Immature natural killer cell (primary cell): Measurements from ENCODE around the gene ZNF561. TPM values are rescaled to one million over a fixed set of nuclear protein-coding genes. Genes with fewer than 3 reads are reported as not detected.
"Not testable (repeated sequence)": the region's sequence is repeated elsewhere in the genome, so short reads cannot be mapped to it uniquely, and the experiment has no call there.

Experiments used
- DNase-seq, 3 donors: peaks; one replicate each; pipeline ENCODE4 v3.0.0; 2022; ENCODE audit warnings: mixed read lengths in 1 of 3
- H3K27ac Mint-ChIP-seq, 6 donors: one replicate each; pipeline ENCODE4 v1.8.0; 2020; ENCODE audit warnings: mixed read lengths in 6 of 6, mild to moderate bottlenecking in 5 of 6, inconsistent platforms in 4 of 6, moderate library complexity in 3 of 6
- H3K27me3 Mint-ChIP-seq, 3 donors: one replicate each; pipeline ENCODE4 v1.8.0; 2020 to 2021; ENCODE audit warnings: low read depth in 3 of 3, mild to moderate bottlenecking in 3 of 3, mixed read lengths in 3 of 3, moderate library complexity in 3 of 3, inconsistent platforms in 1 of 3
- H3K36me3 Mint-ChIP-seq, 3 donors: one replicate each; pipeline ENCODE4 v1.8.0; 2020; ENCODE audit warnings: mixed read lengths in 3 of 3, inconsistent platforms in 2 of 3, mild to moderate bottlenecking in 2 of 3
- H3K4me1 Mint-ChIP-seq, 2 donors: one replicate each; pipeline ENCODE4 v1.8.0; 2020; ENCODE audit warnings: inconsistent platforms in 2 of 2, mild to moderate bottlenecking in 2 of 2, mixed read lengths in 2 of 2, moderate library complexity in 1 of 2
- H3K4me3 Mint-ChIP-seq, 5 donors: one replicate each; pipeline ENCODE4 v1.8.0; 2020; ENCODE audit warnings: mild to moderate bottlenecking in 5 of 5, mixed read lengths in 5 of 5, inconsistent platforms in 3 of 5, moderate library complexity in 3 of 5
- H3K9me3 Mint-ChIP-seq, 6 donors: one replicate each; pipeline ENCODE4 v1.8.0; 2020; ENCODE audit warnings: mild to moderate bottlenecking in 6 of 6, mixed read lengths in 6 of 6, inconsistent platforms in 4 of 6, moderate library complexity in 3 of 6
- polyA plus RNA-seq, 3 donors: library from polyadenylated mRNA; unstranded; fragments of 300-500 nt; fragmentation: Illumina TruSeq; gene quantifications; one replicate each; pipeline ENCODE4 v1.2.3, GENCODE V29; 2021

The ZNF561 gene
- polyA plus RNA-seq: 10 to 100 TPM in 1 of 3 donors, 1 to 10 TPM in 2; 7.2 to 14.7 (median 9.9) TPM

DNA sequence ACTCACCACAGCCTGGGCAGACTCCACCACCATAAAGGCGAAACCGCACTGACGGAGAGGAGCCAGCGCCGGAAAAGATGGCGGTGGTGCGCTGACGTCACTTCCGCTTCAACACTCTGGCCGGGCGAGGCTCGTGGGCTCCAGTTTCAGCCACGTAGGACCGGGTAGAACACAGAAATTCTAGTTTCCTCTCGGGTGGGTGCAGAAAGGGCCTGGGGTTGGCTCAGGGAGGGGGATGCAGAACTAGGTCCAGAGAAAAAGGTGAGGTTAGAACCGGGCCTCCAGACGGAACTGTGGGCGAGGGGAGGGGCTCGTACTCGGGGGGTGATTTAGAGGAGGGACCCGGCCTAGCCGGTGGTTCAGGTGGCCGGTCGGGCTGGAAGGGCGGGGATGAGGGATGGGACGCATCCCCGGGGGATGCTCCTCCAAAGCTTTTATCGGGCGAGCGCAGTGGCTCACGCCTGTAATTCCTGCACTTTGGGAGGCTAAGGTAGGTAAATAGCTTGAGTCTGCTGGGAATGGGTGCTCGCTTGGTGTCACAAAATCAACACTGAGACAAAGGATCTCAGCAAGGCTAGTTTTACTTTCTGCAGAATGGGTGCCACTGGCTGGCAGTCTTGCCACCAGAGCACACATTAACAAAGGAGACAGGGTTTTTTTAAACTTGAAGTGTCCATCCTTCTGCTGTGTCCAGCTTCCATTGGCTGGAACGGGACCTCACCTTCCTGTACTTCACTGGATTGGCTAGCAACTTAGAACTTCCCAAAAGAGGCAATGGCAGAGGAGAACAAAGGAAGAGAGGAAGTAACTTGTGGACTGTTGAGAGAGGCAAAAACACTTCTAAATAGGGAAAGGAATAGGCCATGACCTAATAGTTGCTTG is at the start of gene ZNF561:
Gene ZNF561 (minus strand): TSS at position 77 of the 882 bp plus-strand sequence. CDS start 1,776 bp downstream, outside the sequence.
- H3K27ac Mint-ChIP-seq: peak within 1 kb of the TSS; percentile 97 to 100 (median 100)
- H3K36me3 Mint-ChIP-seq: peaks cover 10 to 23% (median 12%) of the 10 kb centered on the region in 3 donors
- H3K27me3 Mint-ChIP-seq: peaks cover 13 to 15% (median 14%) of the 10 kb centered on the region in 3 donors
- peaks cover 20 to 21% of the 10 kb centered on the region in 2 donors for H3K4me1 Mint-ChIP-seq
- peaks cover 0 to 12% (median 5%) of the 10 kb centered on the region in 6 donors for H3K9me3 Mint-ChIP-seq
- peak; percentile 92 to 93 (median 93) for DNase-seq
- peak within 1 kb of the TSS; percentile 96 to 100 (median 99) for H3K4me3 Mint-ChIP-seq

DNA sequence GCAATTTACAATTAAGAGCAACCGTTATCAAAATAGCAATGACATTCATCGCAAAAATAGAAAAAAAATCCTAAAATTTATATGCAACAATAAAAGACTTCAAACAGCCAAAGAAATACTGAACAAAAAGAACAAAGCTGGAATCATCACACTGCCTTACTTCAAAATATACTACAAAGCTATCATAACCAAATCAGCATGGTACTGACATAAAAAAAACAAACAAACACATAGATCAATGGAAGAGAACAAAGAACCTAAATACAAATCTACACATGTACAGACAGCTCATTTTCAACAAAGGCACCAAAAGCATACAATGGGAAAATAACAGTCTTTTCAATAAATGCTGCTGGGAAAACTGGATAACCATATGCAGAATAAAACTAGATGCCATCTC is 47.5 kb upstream of the ZNF561 start:
- peaks cover 35 to 46% (median 45%) of the 10 kb centered on the region in 3 donors for H3K36me3 Mint-ChIP-seq
- no peak for DNase-seq
- peaks cover 4 to 13% (median 8%) of the 10 kb centered on the region in 6 donors for H3K9me3 Mint-ChIP-seq
- H3K27me3 Mint-ChIP-seq: peaks cover 0 to 2% (median 0%) of the 10 kb centered on the region in 3 donors
- H3K27ac Mint-ChIP-seq: peak overlapping the region in 1 of 6 donors; percentile 5
- peaks cover 44 to 79% of the 10 kb centered on the region in 2 donors for H3K4me1 Mint-ChIP-seq
- H3K4me3 Mint-ChIP-seq: no peak overlapping the region

DNA sequence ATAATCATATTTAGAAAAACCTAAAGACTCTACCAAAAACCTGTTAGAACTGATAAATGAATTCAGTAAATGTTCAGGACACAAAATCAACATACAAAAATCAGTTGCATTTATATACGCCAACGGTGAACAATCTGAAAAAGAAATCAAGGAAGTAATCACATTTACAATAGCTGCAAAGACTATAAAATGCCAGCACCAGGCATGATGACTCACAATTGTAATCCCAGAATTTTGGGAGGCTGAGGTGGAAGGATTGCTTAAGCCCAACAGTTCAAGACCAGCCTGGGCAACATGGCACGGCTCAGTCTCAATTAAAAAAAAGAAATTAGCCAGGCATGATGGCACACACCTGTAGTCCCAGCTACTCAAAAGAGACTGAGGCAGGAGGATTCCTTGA is 46.9 kb upstream of the ZNF561 start:
- no peak overlapping the region for H3K4me3 Mint-ChIP-seq
- peaks cover 0 to 4% (median 0%) of the 10 kb centered on the region in 3 donors for H3K27me3 Mint-ChIP-seq
- no peak for DNase-seq
- H3K4me1 Mint-ChIP-seq: peaks cover 44 to 83% of the 10 kb centered on the region in 2 donors
- peaks cover 33 to 44% (median 43%) of the 10 kb centered on the region in 3 donors for H3K36me3 Mint-ChIP-seq
- H3K9me3 Mint-ChIP-seq: peaks cover 2 to 11% (median 6%) of the 10 kb centered on the region in 6 donors
- no peak overlapping the region for H3K27ac Mint-ChIP-seq

DNA sequence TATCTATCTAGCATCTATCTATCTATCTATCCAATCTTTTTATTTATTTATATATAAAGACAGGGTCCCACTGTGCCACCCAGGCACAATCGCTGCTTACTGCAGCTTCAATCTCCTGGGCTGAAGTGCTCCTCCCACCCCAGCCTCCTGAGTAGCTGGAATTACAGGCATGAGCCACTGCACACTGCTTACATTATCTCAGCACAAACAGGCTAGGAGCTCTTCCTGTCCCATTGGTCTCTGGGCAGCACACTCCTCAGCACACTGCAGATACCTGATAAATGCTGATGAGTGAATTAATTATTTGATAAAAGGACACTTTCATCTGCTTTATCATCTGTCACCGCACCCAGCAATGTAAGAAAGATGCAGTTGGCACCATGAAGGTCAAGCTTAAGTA is 37.7 kb upstream of the ZNF561 start:
- no peak for DNase-seq
- Mint-ChIP-seq H3K9me3 (peaks cover 0 to under 1% (median 0%) of the 10 kb centered on the region in 6 donors), H3K27me3 (peaks cover 0 to 2% (median 0%) of the 10 kb centered on the region in 3 donors), H3K36me3 (peaks cover 16 to 30% (median 17%) of the 10 kb centered on the region in 3 donors), H3K27ac (no peak overlapping the region), H3K4me3 (no peak overlapping the region), H3K4me1 (peaks cover 10 to 30% of the 10 kb centered on the region in 2 donors)

DNA sequence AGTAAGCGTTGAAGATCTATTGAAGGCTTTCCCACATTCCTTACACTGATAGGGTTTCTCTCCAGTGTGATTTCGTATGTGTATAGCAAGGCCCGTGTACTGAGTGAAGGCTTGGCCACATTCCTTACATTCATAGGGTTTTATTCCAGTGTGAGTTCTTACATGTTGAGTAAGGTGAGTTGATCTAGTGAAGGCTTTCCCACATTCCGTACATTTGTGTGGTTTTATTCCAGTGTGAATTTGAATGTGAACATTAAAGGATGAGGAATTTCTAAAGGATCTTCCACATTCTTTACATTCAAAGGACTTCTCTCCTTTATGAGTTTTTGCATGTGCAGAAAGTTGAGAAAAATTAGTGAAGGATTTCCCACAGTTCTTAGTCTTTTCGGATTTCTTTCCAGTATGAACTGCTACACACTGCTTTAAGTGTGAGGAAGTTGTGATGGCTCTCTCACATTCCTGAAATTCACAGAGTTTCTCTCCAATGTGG is 32.1 kb upstream of the ZNF561 start:
- not testable (repeated sequence) for H3K27me3 Mint-ChIP-seq, H3K27ac Mint-ChIP-seq, DNase-seq, H3K4me3 Mint-ChIP-seq
- Mint-ChIP-seq H3K36me3 (peaks cover 54 to 63% (median 55%) of the 10 kb centered on the region in 3 donors), H3K4me1 (peaks cover 15 to 24% of the 10 kb centered on the region in 2 donors), H3K9me3 (peaks cover 7 to 22% (median 20%) of the 10 kb centered on the region in 6 donors)

DNA sequence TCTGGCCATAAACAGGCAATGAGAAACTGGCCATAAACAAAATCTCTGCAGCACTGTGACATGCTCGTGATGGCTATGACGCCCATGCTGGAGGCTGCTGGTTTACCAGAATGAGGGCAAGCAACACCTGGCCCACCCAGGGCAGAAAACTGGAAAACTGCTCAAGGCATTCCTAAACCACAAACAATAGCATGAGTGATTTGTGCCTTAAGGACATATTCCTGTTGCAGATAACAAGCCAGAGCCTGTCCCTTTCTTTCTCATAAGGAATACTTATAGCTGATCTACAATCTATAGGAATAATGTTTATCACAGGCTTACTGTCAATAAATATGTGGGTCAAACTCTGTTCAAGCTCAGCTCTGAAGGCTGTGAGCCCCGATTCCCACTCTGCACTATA is 30.4 kb upstream of the ZNF561 start:
- Mint-ChIP-seq H3K36me3 (peaks cover 50 to 58% (median 51%) of the 10 kb centered on the region in 3 donors), H3K4me1 (peaks cover 15 to 24% of the 10 kb centered on the region in 2 donors), H3K9me3 (peaks cover 7 to 22% (median 20%) of the 10 kb centered on the region in 6 donors)
- not testable (repeated sequence) for H3K27ac Mint-ChIP-seq, H3K27me3 Mint-ChIP-seq, H3K4me3 Mint-ChIP-seq, DNase-seq

DNA sequence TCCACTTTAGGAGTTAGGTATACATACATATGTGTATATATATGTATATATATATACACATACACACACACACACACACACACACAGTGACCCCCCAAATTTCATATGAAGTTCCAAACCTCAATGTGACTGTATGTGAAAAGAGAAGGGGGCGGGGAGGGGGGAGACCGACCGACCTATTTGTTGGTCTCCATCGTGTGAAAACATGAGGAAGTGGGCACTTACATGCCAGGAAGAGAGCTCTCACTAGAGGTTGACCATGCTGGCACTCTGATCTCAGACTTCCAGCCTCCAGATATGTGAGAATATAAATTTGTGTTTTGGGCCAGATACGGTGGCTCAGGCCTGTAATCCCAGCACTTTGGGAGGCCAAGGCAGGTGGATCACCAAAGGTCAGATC is 29.3 kb upstream of the ZNF561 start:
- Mint-ChIP-seq H3K27ac (peak overlapping the region in 4 of 6 donors; percentile 5 to 76 (median 66)), H3K9me3 (peaks cover 7 to 22% (median 20%) of the 10 kb centered on the region in 6 donors), H3K4me1 (peaks cover 15 to 24% of the 10 kb centered on the region in 2 donors), H3K4me3 (peak overlapping the region in 2 of 5 donors; percentile 2 to 60), H3K36me3 (peaks cover 48 to 50% (median 49%) of the 10 kb centered on the region in 3 donors), H3K27me3 (peaks cover 0 to 3% (median 1%) of the 10 kb centered on the region in 3 donors)
- DNase-seq: peak in 1 of 3 donors; percentile 11

DNA sequence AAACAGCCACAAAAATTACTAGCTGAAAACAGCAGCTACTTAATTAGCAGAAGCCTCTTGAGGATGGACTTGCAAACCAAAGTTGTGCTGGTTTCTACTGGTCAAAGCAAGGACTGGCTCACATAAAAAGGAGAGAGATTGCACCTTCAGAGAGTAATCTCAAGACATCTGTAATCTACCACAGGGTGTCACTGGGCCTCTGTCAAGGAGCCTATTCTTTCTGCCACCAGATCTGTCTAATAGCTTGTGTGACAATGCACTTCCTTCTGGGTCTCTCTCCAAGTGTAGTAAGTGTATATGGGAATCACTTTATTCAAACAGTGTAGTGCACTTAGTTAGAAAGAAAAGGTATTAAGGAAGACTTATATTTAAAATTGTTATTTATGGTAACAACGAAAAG is 24.4 kb upstream of the ZNF561 start:
- H3K27me3 Mint-ChIP-seq: peaks cover 0 to 4% (median 0%) of the 10 kb centered on the region in 3 donors
- H3K4me3 Mint-ChIP-seq: no peak overlapping the region
- H3K36me3 Mint-ChIP-seq: peaks cover 17 to 24% (median 19%) of the 10 kb centered on the region in 3 donors
- peak overlapping the region in 2 of 6 donors; percentile 34 to 37 for H3K27ac Mint-ChIP-seq
- peaks cover 13 to 15% of the 10 kb centered on the region in 2 donors for H3K4me1 Mint-ChIP-seq
- no peaks in the 10 kb centered on the region for H3K9me3 Mint-ChIP-seq
- no peak for DNase-seq

DNA sequence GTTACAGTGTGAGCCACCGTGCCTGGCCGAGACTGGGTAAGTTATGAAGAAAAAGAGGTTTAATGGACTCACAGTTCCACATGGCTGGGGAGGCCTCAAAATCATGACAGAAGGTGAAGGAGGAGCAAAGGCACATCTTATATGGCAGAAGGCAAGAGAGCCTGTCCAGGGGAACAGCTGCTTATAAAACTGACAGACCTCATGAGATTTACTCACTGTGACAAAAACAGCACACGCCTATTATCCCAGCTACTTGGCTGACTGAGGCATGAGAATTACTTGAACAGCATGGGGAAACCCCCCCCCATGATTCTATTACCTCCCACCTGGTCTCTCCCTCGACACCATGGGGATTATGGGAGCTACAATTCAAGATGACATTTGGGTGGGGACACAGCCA is 23.4 kb upstream of the ZNF561 start:
- H3K4me1 Mint-ChIP-seq: peaks cover 5 to 8% of the 10 kb centered on the region in 2 donors
- no peak overlapping the region for H3K4me3 Mint-ChIP-seq
- H3K27ac Mint-ChIP-seq: peak overlapping the region in 4 of 6 donors; percentile 2 to 87 (median 72)
- peaks cover 0 to 2% (median 0%) of the 10 kb centered on the region in 3 donors for H3K27me3 Mint-ChIP-seq
- DNase-seq: no peak
- H3K36me3 Mint-ChIP-seq: peaks cover 8 to 22% (median 15%) of the 10 kb centered on the region in 3 donors
- no peaks in the 10 kb centered on the region for H3K9me3 Mint-ChIP-seq

DNA sequence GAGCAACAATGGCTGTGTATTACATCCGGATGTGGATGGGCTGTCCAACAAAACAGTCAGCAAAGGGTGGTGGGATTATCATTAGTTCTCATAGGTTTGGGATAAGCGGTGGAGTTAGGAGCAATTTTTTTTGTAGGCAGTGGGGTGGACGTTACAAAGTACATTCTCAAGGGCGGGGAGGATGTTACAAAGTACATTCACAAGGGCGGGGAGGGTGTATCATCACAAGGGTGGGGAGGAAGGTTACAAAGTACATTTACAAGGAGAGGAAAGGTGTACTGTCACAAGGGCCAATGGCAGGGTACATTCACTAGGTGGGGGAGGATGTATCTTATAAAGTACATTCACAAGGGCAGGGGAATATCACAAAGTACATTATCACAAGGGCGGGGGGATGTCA is 20.8 kb upstream of the ZNF561 start:
- DNase-seq: no peak
- Mint-ChIP-seq H3K4me1 (peaks cover 0 to 4% of the 10 kb centered on the region in 2 donors), H3K36me3 (peaks cover 8 to 16% (median 13%) of the 10 kb centered on the region in 3 donors), H3K4me3 (no peak overlapping the region), H3K27me3 (peaks cover 0 to 1% (median 0%) of the 10 kb centered on the region in 3 donors), H3K9me3 (no peaks in the 10 kb centered on the region), H3K27ac (peak overlapping the region in 1 of 6 donors; percentile 47)

DNA sequence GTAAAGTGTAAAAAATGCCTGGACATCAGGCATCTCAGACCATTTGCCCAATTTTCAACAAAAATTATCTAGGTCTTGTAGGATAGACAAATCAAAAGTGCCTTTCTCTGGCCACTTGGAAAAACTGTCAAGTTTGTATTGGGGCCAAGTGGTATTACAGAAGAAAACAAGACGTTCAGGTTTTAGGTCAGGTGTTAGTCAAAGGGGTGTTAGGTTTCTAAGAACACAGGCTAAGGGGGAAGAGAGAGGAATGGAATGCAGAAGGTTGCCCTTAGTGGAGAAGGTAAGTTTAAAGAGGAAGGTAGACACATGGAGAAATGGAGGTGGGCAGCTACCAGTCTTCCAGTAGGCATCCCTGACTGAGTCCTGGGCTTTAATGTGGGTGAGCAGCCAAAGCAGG is 19.9 kb upstream of the ZNF561 start:
- H3K4me3 Mint-ChIP-seq: no peak overlapping the region
- peaks cover 8 to 16% (median 13%) of the 10 kb centered on the region in 3 donors for H3K36me3 Mint-ChIP-seq
- peak overlapping the region in 1 of 6 donors; percentile 47 for H3K27ac Mint-ChIP-seq
- H3K4me1 Mint-ChIP-seq: peaks cover 0 to 4% of the 10 kb centered on the region in 2 donors
- DNase-seq: no peak
- H3K9me3 Mint-ChIP-seq: no peaks in the 10 kb centered on the region
- H3K27me3 Mint-ChIP-seq: peaks cover 0 to 1% (median 0%) of the 10 kb centered on the region in 3 donors

DNA sequence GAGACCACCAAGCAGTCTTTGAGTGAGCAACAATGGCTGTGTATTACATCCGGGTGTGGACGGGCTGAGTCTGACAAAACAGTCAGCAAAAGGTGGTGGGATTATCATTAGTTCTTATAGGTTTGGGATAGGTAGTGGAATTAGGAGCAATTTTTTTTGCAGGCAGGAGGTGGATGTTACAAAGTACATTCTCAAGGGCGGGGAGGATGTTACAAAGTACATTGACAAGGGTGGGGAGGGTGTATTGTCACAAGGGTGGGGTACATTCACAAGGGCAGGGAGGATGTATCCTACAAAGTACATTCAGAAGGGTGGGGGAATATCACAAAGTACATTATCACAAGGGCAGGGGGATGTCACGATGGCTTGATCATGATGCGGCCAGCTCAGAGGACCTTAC is 15.0 kb upstream of the ZNF561 start:
- DNase-seq: no peak
- Mint-ChIP-seq H3K36me3 (peaks cover 19 to 26% (median 19%) of the 10 kb centered on the region in 3 donors), H3K27ac (no peak overlapping the region), H3K9me3 (no peaks in the 10 kb centered on the region), H3K4me3 (no peak overlapping the region), H3K4me1 (no peaks in the 10 kb centered on the region), H3K27me3 (peaks cover 0 to 2% (median 0%) of the 10 kb centered on the region in 3 donors)

DNA sequence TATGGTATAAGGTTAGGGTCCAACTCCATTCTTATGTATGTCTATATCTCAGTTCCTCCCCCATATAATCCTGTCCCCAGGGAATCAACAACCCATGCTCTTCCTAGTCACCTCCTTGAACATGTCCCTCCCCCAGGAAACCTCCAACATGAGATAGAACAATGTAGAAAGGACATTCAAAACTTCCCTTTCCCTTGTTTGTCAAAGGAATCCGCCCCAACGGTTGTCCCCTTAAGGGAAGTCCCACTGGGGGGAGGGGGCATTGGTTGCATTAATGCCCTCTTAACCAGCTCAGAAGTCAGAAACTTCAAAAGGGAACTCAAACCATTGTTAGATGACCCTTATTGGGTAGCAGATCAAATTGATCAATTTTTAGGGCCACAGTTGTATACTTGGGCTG is 6.8 kb upstream of the ZNF561 start:
- no peak for DNase-seq
- Mint-ChIP-seq H3K4me1 (no peaks in the 10 kb centered on the region), H3K27ac (no peak overlapping the region), H3K36me3 (peaks cover 8 to 13% (median 12%) of the 10 kb centered on the region in 3 donors), H3K4me3 (no peak overlapping the region), H3K27me3 (peaks cover 0 to 2% (median 0%) of the 10 kb centered on the region in 3 donors), H3K9me3 (no peaks in the 10 kb centered on the region)
